NCI-H1105 (cell line): ENCODE results near the gene URAD.
"Not testable (repeated sequence)": the region's sequence is repeated elsewhere in the genome, so short reads cannot be mapped to it uniquely, and the experiment has no call there.

Source experiments
- DNase-seq: peaks from one replicate; lab custom pipeline; 2025; lab: John Stamatoyannopoulos, UW

The URAD gene

GRCh38 chr13:27988520-27988919 lies at the start of gene URAD:
URAD (minus strand) TSS chr13:27988693; CDS start chr13:27988637, 56 bp downstream.
- no peak for DNase-seq

GRCh38 chr13:28037399-28037798 lies 48.9 kb upstream of the URAD start:
- DNase-seq: no peak

GRCh38 chr13:28035146-28035782 lies 46.8 kb upstream of the URAD start:
- DNase-seq: no peak

- no peak for DNase-seq
Observed at GRCh38 chr13:28033894-28034655, 45.6 kb upstream of the URAD start.

GRCh38 chr13:28032438-28032837 lies 43.9 kb upstream of the URAD start:
- not testable (repeated sequence) for DNase-seq

- DNase-seq: no peak
Observed at GRCh38 chr13:28031896-28032288, 43.4 kb upstream of the URAD start.

GRCh38 chr13:28031220-28031895 lies 42.9 kb upstream of the URAD start:
- DNase-seq: no peak

- no peak for DNase-seq
Observed at GRCh38 chr13:28027607-28028364, 39.3 kb upstream of the URAD start.

- no peak for DNase-seq
Observed at GRCh38 chr13:28027071-28027470, 38.6 kb upstream of the URAD start.

- no peak for DNase-seq
Observed at GRCh38 chr13:28026508-28026907, 38.0 kb upstream of the URAD start.

- DNase-seq: no peak
Observed at GRCh38 chr13:28022848-28023518, 34.5 kb upstream of the URAD start.

GRCh38 chr13:28014301-28014700 lies 25.8 kb upstream of the URAD start:
- no peak for DNase-seq

- no peak for DNase-seq
Observed at GRCh38 chr13:28013482-28013881, 25.0 kb upstream of the URAD start.

- no peak for DNase-seq
Observed at GRCh38 chr13:28012896-28013295, 24.4 kb upstream of the URAD start.

GRCh38 chr13:28012383-28012782 lies 23.9 kb upstream of the URAD start:
- DNase-seq: no peak

- DNase-seq: no peak
Observed at GRCh38 chr13:28010046-28010445, 21.6 kb upstream of the URAD start.

- DNase-seq: not testable (repeated sequence)
Observed at GRCh38 chr13:28005016-28005415, 16.5 kb upstream of the URAD start.

GRCh38 chr13:28002886-28003698 lies 14.6 kb upstream of the URAD start:
- no peak for DNase-seq

- DNase-seq: no peak
Observed at GRCh38 chr13:28001837-28002473, 13.5 kb upstream of the URAD start.

GRCh38 chr13:28001049-28001448 lies 12.6 kb upstream of the URAD start:
- DNase-seq: no peak
